K562 (cell line): Measurements from ENCODE around the gene RPTOR. TPM values are rescaled to one million over a fixed set of nuclear protein-coding genes. Genes with fewer than 3 reads are reported as not detected.

ENCODE experiments used
- ATAC-seq: fragments of 200-7000 bp; cut with Tn5 transposase; 3 replicates; pipeline ENCODE4 v1.9.1; 2020; ENCODE audit warnings: moderate library complexity
- BruUV-seq: library from RNA; stranded (reverse); fragments of 400-500 nt; replicated peaks from 2 replicates; lab custom pipeline; 2021; lab: Mats Ljungman, UMichigan
- CTCF ChIA-PET: fragments of 300-600 bp; formaldehyde crosslinking; extraction: SDS; loops from one replicate; lab custom pipeline; 2021; ENCODE audit warnings: low intra/inter-chr PET ratio; lab: Yijun Ruan, JAX
- POLR2A ChIA-PET: fragments of 300-600, 350-650 bp; sonication (Branson Sonifier 250); formaldehyde crosslinking; extraction: SDS; loops from one replicate; lab custom pipeline; 2021; ENCODE audit warnings: antibody characterized with exemption, inconsistent platforms; lab: Yijun Ruan, JAX
- DNase-seq, 4 experiments: peaks; one replicate each; pipeline versions ENCODE4 v3.0.0 to v3.0.0-alpha.2; 2011 to 2018; ENCODE audit warnings: low spot score in 3 of 4, mixed read lengths in 3 of 4; ENCODE audit errors: extremely low read depth in 1 of 4
- FAIRE-seq: peaks from 2 replicates; lab custom pipeline; 2011; peaks lifted over from hg19 to GRCh38; lab: Jason Lieb, UNC
- H2AFZ ChIP-seq: 2 replicates; pipeline ENCODE4 v1.6.0; 2011; ENCODE audit warnings: low read depth, low read length, control low read depth, inconsistent platforms
- H3K27ac ChIP-seq: fragments of 200-600 bp; 3 replicates; pipeline ENCODE4 v1.8.0; 2011; ENCODE audit warnings: low read depth, mild to moderate bottlenecking, control low read depth, inconsistent platforms, low read length, moderate library complexity, mixed read lengths; ENCODE audit errors: extremely low read depth
- H3K27me3 ChIP-seq, 2 experiments: fragments of 300-600 bp in 1 of 2; 2 replicates in 1 of 2; 3 replicates in 1 of 2; pipeline versions ENCODE4 v1.6.0 to v1.8.0; 2011; ENCODE audit warnings: inconsistent platforms in 2 of 2, low read length in 2 of 2, mild to moderate bottlenecking in 1 of 2, mixed read lengths in 1 of 2, moderate library complexity in 1 of 2; ENCODE audit not compliant: control insufficient read depth in 2 of 2, insufficient read depth in 2 of 2
- H3K36me3 ChIP-seq: fragments of 300-600 bp; 3 replicates; pipeline ENCODE4 v1.8.0; 2011; ENCODE audit warnings: mild to moderate bottlenecking, low read length, inconsistent platforms; ENCODE audit not compliant: control insufficient read depth, insufficient read depth
- H3K4me1 ChIP-seq, 2 experiments: fragments of 200-600 bp in 1 of 2; replicated peaks in 1 of 2; 2 replicates in 1 of 2; 3 replicates in 1 of 2; pipeline versions ENCODE4 v1.5.1 to v1.8.0; 2011; ENCODE audit warnings: inconsistent platforms in 2 of 2, low read length in 2 of 2, mild to moderate bottlenecking in 1 of 2, mixed read lengths in 1 of 2, moderate library complexity in 1 of 2; ENCODE audit not compliant: control insufficient read depth in 2 of 2, insufficient read depth in 2 of 2
- H3K4me2 ChIP-seq: 2 replicates; pipeline ENCODE4 v1.6.1; 2011; ENCODE audit warnings: low read length, control low read depth, inconsistent platforms, mixed read lengths; ENCODE audit not compliant: insufficient read depth
- H3K4me3 ChIP-seq: fragments of 200-600 bp; sonication (generic), shearing (Covaris generic); 2 replicates; pipeline ENCODE4 v1.5.1; 2016; ENCODE audit warnings: control low read depth, inconsistent platforms
- H3K79me2 ChIP-seq: fragments of 200-600 bp; 3 replicates; pipeline ENCODE4 v1.8.0; 2011; ENCODE audit warnings: low read length, inconsistent platforms; ENCODE audit not compliant: control insufficient read depth, insufficient read depth
- H3K9ac ChIP-seq, 2 experiments: 2 replicates each; pipeline versions ENCODE4 v1.6.0 to v1.6.1; 2011; ENCODE audit warnings: low read depth in 2 of 2, low read length in 2 of 2, control low read depth in 1 of 2, inconsistent platforms in 1 of 2, mild to moderate bottlenecking in 1 of 2, mixed read lengths in 1 of 2; ENCODE audit not compliant: insufficient read depth in 1 of 2
- H3K9me1 ChIP-seq: one replicate; pipeline ENCODE4 v1.6.0; 2011; ENCODE audit warnings: inconsistent platforms, mild to moderate bottlenecking, low read length, moderate library complexity; ENCODE audit not compliant: control insufficient read depth, insufficient read depth
- H3K9me3 ChIP-seq: replicated peaks from 2 replicates; pipeline ENCODE4 v1.5.1; 2011; ENCODE audit warnings: low read depth, low read length, inconsistent platforms; ENCODE audit not compliant: control insufficient read depth, insufficient read depth
- H4K20me1 ChIP-seq: replicated peaks from 2 replicates; pipeline ENCODE4 v1.6.1; 2011; ENCODE audit warnings: low read length, inconsistent platforms, mixed read lengths; ENCODE audit not compliant: control insufficient read depth, insufficient read depth
- TAL1 ChIP-seq: fragments of 450-650 bp; IDR thresholded peaks from 2 replicates; pipeline ENCODE4 v1.6.1; 2016; ENCODE audit warnings: mild to moderate bottlenecking
- ZNF436 ChIP-seq: fragments of 250-450, 450-650 bp; sonication (Bioruptor Pico); formaldehyde crosslinking; IDR thresholded peaks from 2 replicates; pipeline ENCODE4 v1.7.0; 2020; ENCODE audit warnings: mild to moderate bottlenecking
- WGBS: fragments of 100-300 bp; shearing (Covaris generic); methylation state at CpG from one replicate; pipeline ENCODE4 v1.1.6; 2016; ENCODE audit warnings: low coverage, mixed read lengths; ENCODE audit not compliant: insufficient coverage; ENCODE audit errors: missing lambda C conversion rate; 5-methylcytosine and 5-hydroxymethylcytosine counted together
- in situ Hi-C: fragments of 300-500 bp; cut with MboI; formaldehyde crosslinking; loops from 4 replicates; pipeline ENCODE4 v1.15.0; 2018; ENCODE audit warnings: inconsistent platforms, mixed read lengths
- intact Hi-C: fragments of 100-400 bp; cut with micrococcal nuclease; formaldehyde crosslinking; loops from 2 replicates; pipeline ENCODE4 v1.14.2; 2022
- polyA plus RNA-seq, 8 experiments: library from polyadenylated mRNA; depleted of rRNA in 4 of 8; stranded (reverse) in 5 of 8; unstranded in 3 of 8; fragments of >200 nt; fragmentation: Nextera tagmentation in 2 of 8; fragmentation: Illumina TruSeq in 1 of 8; extraction: Ambion mirVana in 2 of 8; extraction: Trizol in 1 of 8; gene quantifications; 2 replicates each; pipeline versions ENCODE4 v1.2.1 to v1.2.3, GENCODE V29; 2011 to 2014; ENCODE audit warnings: inconsistent platforms in 1 of 8, missing spikeins in 1 of 8
- total RNA-seq, 7 experiments: library from RNA; depleted of rRNA in 6 of 7; stranded (reverse); fragments of >200 nt in 6 of 7; fragmentation: Illumina TruSeq in 2 of 7; extraction: Trizol in 2 of 7; gene quantifications; 2 replicates each; pipeline versions ENCODE4 v1.2.1 to v1.2.3, GENCODE V29; 2011 to 2021; ENCODE audit warnings: low replicate concordance in 1 of 7
- TF ChIP-seq, protein P1 (sequence below): fragments of 200-600 bp; sonication (generic); IDR thresholded peaks from one replicate; pipeline ENCODE4 v1.6.1; 2012; ENCODE audit warnings: mild to moderate bottlenecking, low read depth, low read length, inconsistent platforms

Gene RPTOR
- total and polyA plus RNA-seq, 9 of the 15 experiments (the other 6 are each of a cell fraction or from before 2014, with no cell fraction given): 0.24 to 54.1 (median 10.2) TPM

DNA sequence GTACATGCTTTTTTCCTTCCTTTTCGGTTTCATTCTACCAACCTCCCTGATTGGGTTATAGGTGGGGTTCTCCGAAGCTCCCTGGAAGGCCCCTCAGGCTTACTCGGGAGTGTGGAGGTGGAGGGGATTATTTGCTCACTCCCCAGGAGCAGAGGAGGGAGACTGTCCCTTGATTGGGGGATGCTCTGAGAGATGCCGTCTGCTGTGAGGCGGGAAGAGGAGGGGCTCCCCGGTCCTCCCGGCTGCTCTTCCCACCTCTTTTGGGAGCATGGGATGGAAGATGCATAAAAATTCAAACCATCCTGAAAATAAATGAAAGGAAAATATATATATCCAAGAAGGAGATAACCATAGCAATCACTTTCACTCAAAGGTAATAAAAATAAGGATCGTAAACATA, 16.1 kb upstream of the RPTOR start:
- H3K9me1 ChIP-seq: no peaks in the 10 kb centered on the region
- H3K27ac ChIP-seq: no peak overlapping the region
- CTCF ChIA-PET: no interaction called here
- peaks cover 0 to 4% of the 10 kb centered on the region in 2 experiments; a peak in 1 of 5 replicates for H3K4me1 ChIP-seq
- H3K9me3 ChIP-seq: no peaks in the 10 kb centered on the region
- no peak overlapping the region for H2AFZ ChIP-seq
- intact Hi-C loops (no loop called here), in situ Hi-C loops (no loop called here)
- FAIRE-seq (no peak), DNase-seq (no peak), ATAC-seq (no peak)
- no peaks in the 10 kb centered on the region for H3K36me3 ChIP-seq
- H3K9ac ChIP-seq: no peak overlapping the region; a peak in 1 of 4 replicates
- no peak overlapping the region for H3K4me2 ChIP-seq
- H3K4me3 ChIP-seq: no peak overlapping the region
- POLR2A ChIA-PET: interaction anchor here (0.6 to 1.3 kb wide), 4 partner anchors 12 to 1376 kb away, joined by 3 read pairs; partner anchors contain the start of gene RPTOR
- no peaks in the 10 kb centered on the region for H3K79me2 ChIP-seq
- TF ChIP-seq, protein P1, sequence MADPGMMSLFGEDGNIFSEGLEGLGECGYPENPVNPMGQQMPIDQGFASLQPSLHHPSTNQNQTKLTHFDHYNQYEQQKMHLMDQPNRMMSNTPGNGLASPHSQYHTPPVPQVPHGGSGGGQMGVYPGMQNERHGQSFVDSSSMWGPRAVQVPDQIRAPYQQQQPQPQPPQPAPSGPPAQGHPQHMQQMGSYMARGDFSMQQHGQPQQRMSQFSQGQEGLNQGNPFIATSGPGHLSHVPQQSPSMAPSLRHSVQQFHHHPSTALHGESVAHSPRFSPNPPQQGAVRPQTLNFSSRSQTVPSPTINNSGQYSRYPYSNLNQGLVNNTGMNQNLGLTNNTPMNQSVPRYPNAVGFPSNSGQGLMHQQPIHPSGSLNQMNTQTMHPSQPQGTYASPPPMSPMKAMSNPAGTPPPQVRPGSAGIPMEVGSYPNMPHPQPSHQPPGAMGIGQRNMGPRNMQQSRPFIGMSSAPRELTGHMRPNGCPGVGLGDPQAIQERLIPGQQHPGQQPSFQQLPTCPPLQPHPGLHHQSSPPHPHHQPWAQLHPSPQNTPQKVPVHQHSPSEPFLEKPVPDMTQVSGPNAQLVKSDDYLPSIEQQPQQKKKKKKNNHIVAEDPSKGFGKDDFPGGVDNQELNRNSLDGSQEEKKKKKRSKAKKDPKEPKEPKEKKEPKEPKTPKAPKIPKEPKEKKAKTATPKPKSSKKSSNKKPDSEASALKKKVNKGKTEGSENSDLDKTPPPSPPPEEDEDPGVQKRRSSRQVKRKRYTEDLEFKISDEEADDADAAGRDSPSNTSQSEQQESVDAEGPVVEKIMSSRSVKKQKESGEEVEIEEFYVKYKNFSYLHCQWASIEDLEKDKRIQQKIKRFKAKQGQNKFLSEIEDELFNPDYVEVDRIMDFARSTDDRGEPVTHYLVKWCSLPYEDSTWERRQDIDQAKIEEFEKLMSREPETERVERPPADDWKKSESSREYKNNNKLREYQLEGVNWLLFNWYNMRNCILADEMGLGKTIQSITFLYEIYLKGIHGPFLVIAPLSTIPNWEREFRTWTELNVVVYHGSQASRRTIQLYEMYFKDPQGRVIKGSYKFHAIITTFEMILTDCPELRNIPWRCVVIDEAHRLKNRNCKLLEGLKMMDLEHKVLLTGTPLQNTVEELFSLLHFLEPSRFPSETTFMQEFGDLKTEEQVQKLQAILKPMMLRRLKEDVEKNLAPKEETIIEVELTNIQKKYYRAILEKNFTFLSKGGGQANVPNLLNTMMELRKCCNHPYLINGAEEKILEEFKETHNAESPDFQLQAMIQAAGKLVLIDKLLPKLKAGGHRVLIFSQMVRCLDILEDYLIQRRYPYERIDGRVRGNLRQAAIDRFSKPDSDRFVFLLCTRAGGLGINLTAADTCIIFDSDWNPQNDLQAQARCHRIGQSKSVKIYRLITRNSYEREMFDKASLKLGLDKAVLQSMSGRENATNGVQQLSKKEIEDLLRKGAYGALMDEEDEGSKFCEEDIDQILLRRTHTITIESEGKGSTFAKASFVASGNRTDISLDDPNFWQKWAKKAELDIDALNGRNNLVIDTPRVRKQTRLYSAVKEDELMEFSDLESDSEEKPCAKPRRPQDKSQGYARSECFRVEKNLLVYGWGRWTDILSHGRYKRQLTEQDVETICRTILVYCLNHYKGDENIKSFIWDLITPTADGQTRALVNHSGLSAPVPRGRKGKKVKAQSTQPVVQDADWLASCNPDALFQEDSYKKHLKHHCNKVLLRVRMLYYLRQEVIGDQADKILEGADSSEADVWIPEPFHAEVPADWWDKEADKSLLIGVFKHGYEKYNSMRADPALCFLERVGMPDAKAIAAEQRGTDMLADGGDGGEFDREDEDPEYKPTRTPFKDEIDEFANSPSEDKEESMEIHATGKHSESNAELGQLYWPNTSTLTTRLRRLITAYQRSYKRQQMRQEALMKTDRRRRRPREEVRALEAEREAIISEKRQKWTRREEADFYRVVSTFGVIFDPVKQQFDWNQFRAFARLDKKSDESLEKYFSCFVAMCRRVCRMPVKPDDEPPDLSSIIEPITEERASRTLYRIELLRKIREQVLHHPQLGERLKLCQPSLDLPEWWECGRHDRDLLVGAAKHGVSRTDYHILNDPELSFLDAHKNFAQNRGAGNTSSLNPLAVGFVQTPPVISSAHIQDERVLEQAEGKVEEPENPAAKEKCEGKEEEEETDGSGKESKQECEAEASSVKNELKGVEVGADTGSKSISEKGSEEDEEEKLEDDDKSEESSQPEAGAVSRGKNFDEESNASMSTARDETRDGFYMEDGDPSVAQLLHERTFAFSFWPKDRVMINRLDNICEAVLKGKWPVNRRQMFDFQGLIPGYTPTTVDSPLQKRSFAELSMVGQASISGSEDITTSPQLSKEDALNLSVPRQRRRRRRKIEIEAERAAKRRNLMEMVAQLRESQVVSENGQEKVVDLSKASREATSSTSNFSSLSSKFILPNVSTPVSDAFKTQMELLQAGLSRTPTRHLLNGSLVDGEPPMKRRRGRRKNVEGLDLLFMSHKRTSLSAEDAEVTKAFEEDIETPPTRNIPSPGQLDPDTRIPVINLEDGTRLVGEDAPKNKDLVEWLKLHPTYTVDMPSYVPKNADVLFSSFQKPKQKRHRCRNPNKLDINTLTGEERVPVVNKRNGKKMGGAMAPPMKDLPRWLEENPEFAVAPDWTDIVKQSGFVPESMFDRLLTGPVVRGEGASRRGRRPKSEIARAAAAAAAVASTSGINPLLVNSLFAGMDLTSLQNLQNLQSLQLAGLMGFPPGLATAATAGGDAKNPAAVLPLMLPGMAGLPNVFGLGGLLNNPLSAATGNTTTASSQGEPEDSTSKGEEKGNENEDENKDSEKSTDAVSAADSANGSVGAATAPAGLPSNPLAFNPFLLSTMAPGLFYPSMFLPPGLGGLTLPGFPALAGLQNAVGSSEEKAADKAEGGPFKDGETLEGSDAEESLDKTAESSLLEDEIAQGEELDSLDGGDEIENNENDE: no peak
- TF ChIP-seq TAL1 (no peak), ZNF436 (CRISPR knock-in tag) (no peak)
- BruUV-seq: no TSS peak
- no peaks in the 10 kb centered on the region; the same call in 1 of the 2 replicates for H4K20me1 ChIP-seq
- peaks cover 45 to 76% of the 10 kb centered on the region in 2 experiments for H3K27me3 ChIP-seq
- 8% methylated on average over 5 of the region's 8 CpGs for WGBS
